Inferior parietal cortex (tissue), 1 donor: ENCODE data around the gene NFIB.

ENCODE experiments used
- DNase-seq: peaks from one replicate; pipeline ENCODE4 v3.0.0-alpha.2; 2016; ENCODE audit errors: extremely low spot score

NFIB gene

DNA sequence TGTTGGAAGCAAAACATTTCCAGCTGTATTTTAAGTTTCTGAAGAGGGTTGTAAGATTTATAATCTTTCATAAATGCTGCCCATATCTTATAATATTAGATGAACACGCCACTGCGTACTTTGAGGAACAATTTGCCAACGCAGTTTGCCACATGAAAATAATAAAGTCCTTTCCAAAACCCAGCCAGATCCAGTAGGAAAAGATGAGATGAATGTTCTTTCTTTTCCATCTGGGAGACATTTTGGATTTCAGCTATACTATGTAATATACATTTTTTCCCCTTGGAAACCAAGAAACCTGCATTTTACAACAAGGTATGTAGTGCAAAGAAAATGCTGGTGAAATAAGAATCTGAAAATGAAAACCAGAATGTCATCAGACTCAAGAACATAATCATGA lies 125.4 kb downstream of the NFIB start:
- DNase-seq: no peak

GRCh38 chr9:14188011-14188410 lies 125.9 kb downstream of the NFIB start:
- DNase-seq: no peak

- no peak for DNase-seq
Observed at GRCh38 chr9:14186096-14186495, 127.8 kb downstream of the NFIB start.

GRCh38 chr9:14185016-14185415 lies 128.9 kb downstream of the NFIB start:
- DNase-seq: no peak

DNA sequence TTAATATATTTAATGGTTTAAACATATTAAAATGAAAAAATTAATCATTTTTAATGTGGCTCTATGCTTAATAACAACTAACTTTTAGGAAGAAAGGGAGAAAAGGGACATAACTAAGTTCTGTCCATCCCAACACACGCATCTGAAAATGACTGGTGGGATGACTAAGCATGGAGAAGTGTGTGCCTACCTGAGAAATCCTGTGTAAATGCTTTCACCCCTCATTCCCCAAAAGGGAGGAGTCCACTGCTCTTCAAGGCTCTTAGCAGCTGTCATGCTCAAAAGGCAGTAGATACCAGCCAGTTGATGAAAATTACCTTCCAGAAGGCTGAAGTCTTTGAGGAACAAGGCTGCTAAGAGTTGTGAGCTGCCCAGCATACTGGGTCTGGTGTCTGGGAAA lies 130.9 kb downstream of the NFIB start:
- DNase-seq: no peak

DNA sequence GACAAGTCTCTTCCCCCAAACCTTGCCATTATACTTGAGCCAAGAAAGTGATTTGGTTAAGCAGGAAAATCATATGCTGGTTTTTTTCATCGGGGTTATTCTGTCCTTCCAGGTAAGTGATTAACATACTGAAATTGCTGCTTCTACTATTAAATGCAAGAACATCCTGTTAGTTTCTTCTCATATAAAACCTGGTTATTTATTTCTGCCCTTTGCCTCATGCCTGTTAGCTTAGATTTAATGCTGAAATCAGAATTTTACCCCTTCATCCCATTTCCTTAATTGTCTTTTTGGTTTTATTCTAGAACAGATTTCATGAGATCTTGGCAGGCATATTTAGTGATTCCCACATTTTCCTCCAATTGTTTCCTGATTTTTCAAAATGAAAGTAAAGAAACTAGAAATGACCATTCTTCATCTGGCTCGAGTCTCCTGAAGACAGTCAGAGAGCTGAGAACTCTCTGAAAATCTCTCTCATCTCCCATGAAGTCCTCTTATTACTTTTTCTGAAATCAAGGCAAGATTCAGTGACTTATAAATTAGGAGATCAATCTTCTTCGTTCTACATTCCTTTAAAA lies 132.9 kb downstream of the NFIB start:
- no peak for DNase-seq

- DNase-seq: no peak
Observed at GRCh38 chr9:14180093-14180959, 133.6 kb downstream of the NFIB start.

DNA sequence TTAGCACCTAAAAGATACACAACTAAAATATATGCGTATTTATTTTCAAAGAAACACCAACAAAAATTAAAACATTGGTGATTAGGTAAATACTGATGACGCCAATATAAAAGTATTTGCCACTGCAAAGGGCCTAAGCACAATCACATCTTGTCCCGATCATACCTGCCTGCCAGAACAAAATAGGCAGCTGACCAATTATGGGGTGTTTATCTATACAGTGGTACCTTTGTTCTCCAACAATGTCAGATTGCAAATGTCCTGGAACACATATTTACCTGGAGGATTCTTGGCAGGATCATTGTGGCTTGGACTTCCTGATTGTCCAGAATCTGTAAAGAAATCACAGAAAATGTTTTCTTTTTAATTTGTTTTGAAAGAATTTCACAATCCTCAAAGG lies 134.5 kb downstream of the NFIB start:
- no peak for DNase-seq

- DNase-seq: no peak
Observed at GRCh38 chr9:14175778-14176177, 138.2 kb downstream of the NFIB start.

DNA sequence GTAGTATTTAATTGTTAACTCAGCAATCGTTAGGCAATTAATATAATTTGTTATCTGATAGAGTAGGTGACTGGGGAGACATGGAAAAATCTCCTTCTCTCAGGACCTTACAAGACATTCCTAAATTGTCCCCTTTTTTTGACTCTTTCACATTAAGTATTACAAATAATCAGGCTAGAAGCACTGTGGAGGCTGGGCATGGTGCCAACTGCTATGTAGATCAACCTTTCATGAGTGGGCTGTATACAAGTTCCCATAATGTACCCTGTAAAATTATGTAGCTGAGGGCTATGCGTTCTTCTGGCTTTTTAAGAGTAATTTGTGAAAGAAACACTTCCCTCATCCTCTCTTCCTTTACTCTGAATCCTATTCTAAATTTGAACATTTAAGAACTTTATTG lies 140.2 kb downstream of the NFIB start:
- no peak for DNase-seq

GRCh38 chr9:14170973-14171596 lies 142.9 kb downstream of the NFIB start:
- no peak for DNase-seq

DNA sequence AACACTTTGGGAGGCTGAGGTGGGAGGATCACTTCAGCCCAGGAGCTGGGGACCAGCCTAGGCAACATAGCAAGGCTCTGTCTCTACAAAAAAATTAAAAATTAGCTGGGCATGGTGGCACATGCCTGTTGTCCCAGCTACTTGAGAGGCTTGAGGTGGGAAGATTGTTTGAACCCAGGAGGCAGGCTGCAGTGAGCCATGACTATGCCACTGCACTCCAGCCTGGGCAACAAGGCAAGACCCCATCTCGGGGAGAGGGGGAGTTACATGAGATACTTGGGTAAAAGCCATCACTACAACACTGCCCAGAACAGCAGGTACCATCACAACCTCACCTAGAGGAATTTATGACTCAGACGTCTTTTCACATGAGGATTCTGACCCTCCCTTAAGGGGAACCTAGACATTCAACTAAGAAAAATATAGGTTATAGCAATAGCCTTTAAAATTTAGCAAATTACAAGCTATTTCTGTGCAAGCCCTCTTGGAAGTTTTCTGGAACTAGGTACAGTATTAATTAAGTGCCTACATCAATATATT lies 143.5 kb downstream of the NFIB start:
- DNase-seq: no peak

GRCh38 chr9:14168381-14168780 lies 145.6 kb downstream of the NFIB start:
- DNase-seq: no peak

DNA sequence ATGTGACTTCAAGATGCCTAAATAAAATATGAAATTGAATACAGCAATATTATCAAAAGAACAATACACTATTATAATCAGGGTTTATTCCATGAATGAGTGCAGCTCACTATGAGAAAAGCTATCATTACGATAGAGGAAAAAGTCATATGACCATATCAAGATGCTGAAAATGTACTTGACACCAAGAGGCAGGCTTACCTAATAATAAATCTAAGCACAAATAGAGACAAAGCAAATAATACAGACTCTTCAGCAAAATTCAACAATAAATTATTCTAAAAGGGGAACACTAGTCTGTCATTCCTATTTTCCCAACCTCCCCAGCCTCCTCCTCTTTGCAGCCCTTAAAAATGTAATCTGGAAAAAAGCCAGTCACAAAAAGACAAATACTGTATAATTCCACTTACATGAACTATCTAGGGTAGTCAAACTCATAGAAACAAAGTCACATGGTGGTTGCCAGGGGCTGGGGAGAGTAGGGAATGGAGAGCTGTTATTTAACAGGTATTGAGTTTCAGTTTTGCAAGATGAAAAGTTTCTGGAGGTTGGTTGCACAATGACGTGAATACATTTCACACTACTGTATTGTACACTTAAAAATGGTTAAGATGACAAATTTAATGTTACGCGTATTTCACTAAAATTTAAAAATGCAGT lies 148.4 kb downstream of the NFIB start:
- DNase-seq: no peak

DNA sequence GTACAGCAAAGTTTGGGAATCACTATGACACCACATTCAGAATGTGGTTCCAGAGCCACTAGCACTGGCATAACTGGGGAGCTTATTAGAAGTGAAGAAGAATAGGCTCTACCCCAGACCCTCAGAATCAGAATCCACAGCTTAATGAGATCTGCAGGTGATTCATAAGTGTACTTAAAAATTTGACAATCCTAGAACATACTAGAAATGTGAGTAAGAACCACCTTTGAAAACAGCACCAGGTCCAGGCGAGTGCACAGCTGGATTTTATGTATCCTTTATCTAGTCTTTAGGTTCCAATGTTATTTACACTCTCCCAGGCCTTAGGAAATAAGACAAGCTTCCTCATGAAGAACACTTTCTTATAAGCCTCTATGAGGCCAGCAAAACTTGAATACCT lies 149.0 kb downstream of the NFIB start:
- DNase-seq: no peak

DNA sequence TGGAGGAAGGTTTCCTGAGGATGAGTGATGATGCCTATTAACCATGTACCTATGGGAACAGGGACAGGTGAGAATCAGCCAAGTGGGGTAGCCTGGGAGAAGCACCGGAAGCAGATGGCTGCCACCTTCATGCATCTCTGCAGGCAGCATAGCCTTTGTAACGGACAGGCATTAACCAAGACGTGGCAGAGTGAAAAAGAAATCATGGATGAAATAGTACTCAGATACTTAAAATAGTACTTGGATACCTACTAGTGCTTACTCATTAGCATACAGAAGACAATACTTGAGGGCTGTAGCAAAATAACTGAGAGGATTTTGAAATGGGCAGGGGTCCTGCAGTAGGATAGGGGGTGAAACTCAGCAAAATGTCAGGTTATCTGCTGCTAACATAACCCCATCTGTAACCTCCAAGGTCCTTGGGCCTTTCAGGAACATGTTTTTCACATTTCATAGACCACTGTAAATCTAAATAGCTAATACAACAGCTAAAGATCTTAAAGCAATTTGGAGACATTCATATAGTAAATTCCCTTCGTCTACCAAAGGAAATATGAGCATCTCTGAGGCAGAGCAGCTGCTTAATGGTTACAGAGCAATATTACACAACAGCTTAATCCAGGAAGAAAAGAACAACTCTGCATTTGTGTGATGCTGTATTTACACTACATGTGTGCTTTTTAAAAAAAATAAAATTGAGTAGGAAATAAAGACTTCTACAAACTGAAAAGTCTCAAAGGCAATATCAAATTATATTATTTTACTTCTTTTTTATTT lies 154.3 kb downstream of the NFIB start:
- no peak for DNase-seq

- no peak for DNase-seq
Observed at GRCh38 chr9:14158916-14159315, 155.0 kb downstream of the NFIB start.

DNA sequence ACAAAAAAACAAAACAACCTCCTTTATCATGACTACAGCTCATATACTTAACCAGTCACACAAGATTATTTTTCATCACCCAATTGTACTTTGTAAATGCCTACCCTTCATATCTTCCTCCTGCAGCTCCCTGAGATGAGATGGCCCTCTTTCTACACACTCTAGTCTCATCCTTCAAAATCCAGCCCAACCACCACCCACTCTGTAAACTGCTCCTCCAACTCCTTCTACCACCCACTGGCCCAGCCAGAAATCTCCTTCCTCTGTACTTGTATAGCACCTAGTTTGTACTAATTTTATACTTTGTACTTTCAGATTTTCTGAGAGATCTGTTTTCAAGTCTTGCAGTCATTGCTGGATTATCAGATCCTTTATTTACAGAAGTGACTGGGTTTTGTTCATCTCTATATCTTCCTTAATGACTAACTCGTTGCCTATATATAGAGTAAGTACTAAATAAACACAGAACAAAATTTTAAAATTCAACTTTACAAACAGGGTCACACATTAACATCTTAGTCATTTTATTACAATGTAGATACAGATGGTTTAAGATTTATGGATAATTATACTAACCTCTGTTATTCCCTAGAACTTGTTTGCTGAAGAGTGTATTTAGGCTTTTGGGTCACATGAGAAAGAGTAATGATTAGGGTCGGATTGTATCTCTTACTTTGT lies 155.7 kb downstream of the NFIB start:
- no peak for DNase-seq

- DNase-seq: no peak
Observed at GRCh38 chr9:14157191-14157590, 156.8 kb downstream of the NFIB start.

- no peak for DNase-seq
Observed at GRCh38 chr9:14156046-14156445, 157.9 kb downstream of the NFIB start.

GRCh38 chr9:14155237-14155636 lies 158.7 kb downstream of the NFIB start:
- DNase-seq: no peak
